ENCODE results near the gene NOPCHAP1. TPM values are rescaled to one million over a fixed set of nuclear protein-coding genes. Genes with fewer than 3 reads are reported as not detected.

The NOPCHAP1 gene
- total RNA-seq, 2 experiments from 2014 or later: 30.5 to 30.9 TPM

GRCh38 chr12:104998423-104999346, 12.6 kb downstream of the NOPCHAP1 start:
- no peak overlapping the region for H3K4me3 Mint-ChIP-seq
- H3K4me1 Mint-ChIP-seq (ENCODE audit: low read depth): no peaks in the 10 kb centered on the region
- H3K27ac Mint-ChIP-seq: no peak overlapping the region
- peaks cover 85% of the 10 kb centered on the region for H3K36me3 Mint-ChIP-seq
- ChIA-PET POLR2A (no interaction called here), CTCF (no interaction called here)
- no peaks in the 10 kb centered on the region for H3K27me3 Mint-ChIP-seq
- DNase-seq: no peak
- intact Hi-C loops (cut with micrococcal nuclease): no loop called here
- peaks cover 17% of the 10 kb centered on the region for H3K9me3 Mint-ChIP-seq

GRCh38 chr12:104999347-104999685, 13.2 kb downstream of the NOPCHAP1 start:
- ChIA-PET CTCF (no interaction called here), POLR2A (no interaction called here)
- Mint-ChIP-seq H3K27ac (no peak overlapping the region), H3K9me3 (peaks cover 17% of the 10 kb centered on the region), H3K4me1 (ENCODE audit: low read depth) (no peaks in the 10 kb centered on the region), H3K4me3 (no peak overlapping the region), H3K36me3 (peaks cover 86% of the 10 kb centered on the region), H3K27me3 (no peaks in the 10 kb centered on the region)
- DNase-seq: no peak
- intact Hi-C loops (cut with micrococcal nuclease): no loop called here

- H3K4me3 Mint-ChIP-seq: no peak overlapping the region
- DNase-seq: no peak
- H3K36me3 Mint-ChIP-seq: peaks cover 86% of the 10 kb centered on the region
- ChIA-PET POLR2A (interaction anchor here (0.5 to 0.6 kb wide), 2 partner anchors 20 to 94 kb away, joined by 3 to 4 read pairs; no protein-coding TSS in a partner anchor), CTCF (interaction anchor here (0.6 kb wide), 1 partner anchor 223 kb away, joined by 3 read pairs; no protein-coding TSS in a partner anchor)
- peaks cover 17% of the 10 kb centered on the region for H3K9me3 Mint-ChIP-seq
- H3K27me3 Mint-ChIP-seq: no peaks in the 10 kb centered on the region
- intact Hi-C loops (cut with micrococcal nuclease): no loop called here
- H3K4me1 Mint-ChIP-seq (ENCODE audit: low read depth): no peaks in the 10 kb centered on the region
- no peak overlapping the region for H3K27ac Mint-ChIP-seq
Observed at GRCh38 chr12:105001476-105001875, 15.4 kb downstream of the NOPCHAP1 start.

GRCh38 chr12:105013892-105014291, 27.8 kb downstream of the NOPCHAP1 start:
- intact Hi-C loops (cut with micrococcal nuclease): no loop called here
- ChIA-PET CTCF (no interaction called here), POLR2A (no interaction called here)
- Mint-ChIP-seq H3K9me3 (peaks cover 10% of the 10 kb centered on the region), H3K27me3 (no peaks in the 10 kb centered on the region), H3K4me3 (no peak overlapping the region), H3K27ac (no peak overlapping the region), H3K4me1 (ENCODE audit: low read depth) (no peaks in the 10 kb centered on the region), H3K36me3 (peaks cover 63% of the 10 kb centered on the region)
- no peak for DNase-seq

- DNase-seq: no peak
- intact Hi-C loops (cut with micrococcal nuclease): no loop called here
- Mint-ChIP-seq H3K9me3 (peaks cover 10% of the 10 kb centered on the region), H3K27ac (no peak overlapping the region), H3K27me3 (no peaks in the 10 kb centered on the region), H3K4me3 (no peak overlapping the region), H3K4me1 (ENCODE audit: low read depth) (no peaks in the 10 kb centered on the region), H3K36me3 (peaks cover 56% of the 10 kb centered on the region)
- ChIA-PET POLR2A (no interaction called here), CTCF (no interaction called here)
Observed at GRCh38 chr12:105014603-105015002, 28.5 kb downstream of the NOPCHAP1 start.

- H3K4me3 Mint-ChIP-seq: no peak overlapping the region
Observed at GRCh38 chr12:105015543-105015942, 29.4 kb downstream of the NOPCHAP1 start.

GRCh38 chr12:105018012-105018411, 31.9 kb downstream of the NOPCHAP1 start:
- intact Hi-C loops (cut with micrococcal nuclease): no loop called here
- no peak for DNase-seq
- Mint-ChIP-seq H3K27ac (no peak overlapping the region), H3K27me3 (no peaks in the 10 kb centered on the region), H3K4me3 (no peak overlapping the region), H3K4me1 (ENCODE audit: low read depth) (no peaks in the 10 kb centered on the region), H3K9me3 (no peaks in the 10 kb centered on the region), H3K36me3 (peaks cover 23% of the 10 kb centered on the region)
- CTCF ChIA-PET: interaction anchor here (0.6 kb wide), 1 partner anchor 15 kb away, joined by 3 read pairs; no protein-coding TSS in a partner anchor
- POLR2A ChIA-PET: no interaction called here

More at GRCh38 chr12:105015543-105015942, 29.4 kb downstream of the NOPCHAP1 start:
- Mint-ChIP-seq H3K36me3 (peaks cover 48% of the 10 kb centered on the region), H3K9me3 (peaks cover 3% of the 10 kb centered on the region), H3K27ac (no peak overlapping the region), H3K4me1 (ENCODE audit: low read depth) (no peaks in the 10 kb centered on the region), H3K27me3 (no peaks in the 10 kb centered on the region)
- ChIA-PET CTCF (no interaction called here), POLR2A (no interaction called here)
- intact Hi-C loops (cut with micrococcal nuclease): no loop called here
- DNase-seq: no peak

GRCh38 chr12:105018776-105019175, 32.7 kb downstream of the NOPCHAP1 start:
- no peaks in the 10 kb centered on the region for H3K27me3 Mint-ChIP-seq
- H3K27ac Mint-ChIP-seq: no peak overlapping the region
- H3K36me3 Mint-ChIP-seq: peaks cover 16% of the 10 kb centered on the region
- no peak overlapping the region for H3K4me3 Mint-ChIP-seq
- DNase-seq: no peak
- intact Hi-C loops (cut with micrococcal nuclease): no loop called here
- no peaks in the 10 kb centered on the region for H3K9me3 Mint-ChIP-seq
- CTCF ChIA-PET: no interaction called here
- POLR2A ChIA-PET: interaction anchor here (0.7 kb wide), 1 partner anchor 119 kb away, joined by 3 read pairs; no protein-coding TSS in a partner anchor
- no peaks in the 10 kb centered on the region for H3K4me1 Mint-ChIP-seq (ENCODE audit: low read depth)

- no peak overlapping the region for H3K27ac Mint-ChIP-seq
- no peak for DNase-seq
- no peaks in the 10 kb centered on the region for H3K9me3 Mint-ChIP-seq
- no peaks in the 10 kb centered on the region for H3K4me1 Mint-ChIP-seq (ENCODE audit: low read depth)
- no peak overlapping the region for H3K4me3 Mint-ChIP-seq
- no peaks in the 10 kb centered on the region for H3K27me3 Mint-ChIP-seq
- peaks cover 7% of the 10 kb centered on the region for H3K36me3 Mint-ChIP-seq
- CTCF ChIA-PET: no interaction called here
- intact Hi-C loops (cut with micrococcal nuclease): no loop called here
- POLR2A ChIA-PET: no interaction called here
Observed at GRCh38 chr12:105020241-105020962, 34.3 kb downstream of the NOPCHAP1 start.

- CTCF ChIA-PET: no interaction called here
- no peak for DNase-seq
- peaks cover 2% of the 10 kb centered on the region for H3K36me3 Mint-ChIP-seq
- H3K4me1 Mint-ChIP-seq (ENCODE audit: low read depth): no peaks in the 10 kb centered on the region
- intact Hi-C loops (cut with micrococcal nuclease): no loop called here
- H3K9me3 Mint-ChIP-seq: no peaks in the 10 kb centered on the region
- no peak overlapping the region for H3K4me3 Mint-ChIP-seq
- no peak overlapping the region for H3K27ac Mint-ChIP-seq
- POLR2A ChIA-PET: no interaction called here
- no peaks in the 10 kb centered on the region for H3K27me3 Mint-ChIP-seq
Observed at GRCh38 chr12:105024928-105025327, 38.8 kb downstream of the NOPCHAP1 start.

- Mint-ChIP-seq H3K27ac (no peak overlapping the region), H3K4me1 (ENCODE audit: low read depth) (peaks cover 2% of the 10 kb centered on the region), H3K36me3 (no peaks in the 10 kb centered on the region), H3K4me3 (no peak overlapping the region), H3K27me3 (no peaks in the 10 kb centered on the region), H3K9me3 (no peaks in the 10 kb centered on the region)
- intact Hi-C loops (cut with micrococcal nuclease): no loop called here
- ChIA-PET POLR2A (no interaction called here), CTCF (interaction anchor here (1.3 kb wide), 1 partner anchor 824 kb away, joined by 3 read pairs; no protein-coding TSS in a partner anchor)
- DNase-seq: no peak
Observed at GRCh38 chr12:105025890-105026289, 39.8 kb downstream of the NOPCHAP1 start.

GRCh38 chr12:105026411-105026810, 40.3 kb downstream of the NOPCHAP1 start:
- H3K4me1 Mint-ChIP-seq (ENCODE audit: low read depth): peaks cover 7% of the 10 kb centered on the region
- no peaks in the 10 kb centered on the region for H3K36me3 Mint-ChIP-seq
- intact Hi-C loops (cut with micrococcal nuclease): no loop called here
- ChIA-PET CTCF (interaction anchor here (1.3 kb wide), 1 partner anchor 824 kb away, joined by 3 read pairs; no protein-coding TSS in a partner anchor), POLR2A (no interaction called here)
- no peak overlapping the region for H3K27ac Mint-ChIP-seq
- no peaks in the 10 kb centered on the region for H3K27me3 Mint-ChIP-seq
- DNase-seq: no peak
- H3K9me3 Mint-ChIP-seq: no peaks in the 10 kb centered on the region
- no peak overlapping the region for H3K4me3 Mint-ChIP-seq
